ENCODE results near the gene ECE1.

DNA sequence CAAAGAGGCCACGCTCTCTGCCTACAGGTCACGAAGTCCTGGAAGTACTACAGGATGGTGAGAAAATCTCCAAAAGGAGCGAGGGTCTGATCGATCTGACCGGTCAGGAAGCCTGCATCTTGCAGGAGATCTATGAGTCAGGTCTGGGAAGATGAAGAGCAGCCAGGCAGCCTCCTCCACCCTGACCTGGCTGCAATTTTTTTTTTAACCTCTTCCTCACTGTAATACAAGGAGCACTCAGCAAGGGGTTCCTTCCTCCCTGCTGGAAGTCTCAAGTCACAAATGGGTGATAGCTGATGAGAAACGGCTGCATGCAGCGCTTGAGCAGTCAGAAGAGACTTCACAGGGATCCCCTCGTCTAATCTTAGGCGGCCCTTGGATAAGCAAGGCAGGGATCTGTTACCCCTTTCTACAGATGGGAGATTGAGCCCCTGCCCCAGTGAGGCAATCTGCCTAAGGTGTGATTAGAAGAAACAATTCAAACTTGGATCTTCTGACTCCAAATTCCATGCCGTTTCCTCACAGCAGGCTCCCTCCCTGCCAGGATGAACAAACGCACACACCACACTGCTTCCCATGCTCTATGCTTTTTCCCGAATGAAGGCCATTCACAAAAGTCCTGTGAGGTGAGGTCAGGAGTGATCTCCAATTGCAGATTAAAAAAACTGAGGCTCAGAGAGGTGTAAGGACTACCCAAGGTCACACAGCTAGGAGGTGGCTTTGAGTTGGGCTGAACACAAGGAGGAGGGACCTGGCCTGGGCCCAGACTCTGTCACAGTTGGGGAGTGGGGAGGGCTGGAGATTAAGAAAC lies 48.3 kb downstream of the ECE1 start:
- TF ChIP-seq, protein P1, sequence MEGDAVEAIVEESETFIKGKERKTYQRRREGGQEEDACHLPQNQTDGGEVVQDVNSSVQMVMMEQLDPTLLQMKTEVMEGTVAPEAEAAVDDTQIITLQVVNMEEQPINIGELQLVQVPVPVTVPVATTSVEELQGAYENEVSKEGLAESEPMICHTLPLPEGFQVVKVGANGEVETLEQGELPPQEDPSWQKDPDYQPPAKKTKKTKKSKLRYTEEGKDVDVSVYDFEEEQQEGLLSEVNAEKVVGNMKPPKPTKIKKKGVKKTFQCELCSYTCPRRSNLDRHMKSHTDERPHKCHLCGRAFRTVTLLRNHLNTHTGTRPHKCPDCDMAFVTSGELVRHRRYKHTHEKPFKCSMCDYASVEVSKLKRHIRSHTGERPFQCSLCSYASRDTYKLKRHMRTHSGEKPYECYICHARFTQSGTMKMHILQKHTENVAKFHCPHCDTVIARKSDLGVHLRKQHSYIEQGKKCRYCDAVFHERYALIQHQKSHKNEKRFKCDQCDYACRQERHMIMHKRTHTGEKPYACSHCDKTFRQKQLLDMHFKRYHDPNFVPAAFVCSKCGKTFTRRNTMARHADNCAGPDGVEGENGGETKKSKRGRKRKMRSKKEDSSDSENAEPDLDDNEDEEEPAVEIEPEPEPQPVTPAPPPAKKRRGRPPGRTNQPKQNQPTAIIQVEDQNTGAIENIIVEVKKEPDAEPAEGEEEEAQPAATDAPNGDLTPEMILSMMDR (IDR thresholded peaks at IDR 0.05) = no peak
- TF ChIP-seq POLR2A (IDR thresholded peaks at IDR 0.05) = no peak
